ENCODE results near the gene SMARCA2.
"Not testable (repeated sequence)": the region's sequence is repeated elsewhere in the genome, so short reads cannot be mapped to it uniquely, and the experiment has no call there.

Gene SMARCA2

DNA sequence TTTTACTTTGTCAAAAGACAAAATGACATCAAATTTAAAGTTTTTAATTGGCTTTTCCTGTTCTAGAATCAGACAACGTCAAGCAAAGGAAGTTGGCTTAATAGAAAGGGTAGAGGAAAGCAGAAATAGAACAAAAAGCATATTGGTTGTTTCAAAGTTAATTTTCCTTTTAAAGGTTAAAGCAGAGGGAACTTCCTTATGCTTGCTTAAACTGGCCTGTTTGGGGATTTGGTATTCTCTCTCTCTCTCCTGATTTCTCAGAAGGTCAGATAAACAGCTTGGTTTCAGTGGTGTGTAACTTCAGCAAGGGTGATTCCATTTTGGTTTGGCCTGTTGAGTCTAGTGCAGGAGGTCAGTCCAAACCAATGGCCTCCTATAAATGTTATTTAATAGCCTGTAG is 127.1 kb downstream of the SMARCA2 start:
- no peak for DNase-seq (ENCODE audit: low spot score)

GRCh38 chr9:2144619-2145018 is 129.5 kb downstream of the SMARCA2 start:
- no peak for DNase-seq (ENCODE audit: low spot score)

DNA sequence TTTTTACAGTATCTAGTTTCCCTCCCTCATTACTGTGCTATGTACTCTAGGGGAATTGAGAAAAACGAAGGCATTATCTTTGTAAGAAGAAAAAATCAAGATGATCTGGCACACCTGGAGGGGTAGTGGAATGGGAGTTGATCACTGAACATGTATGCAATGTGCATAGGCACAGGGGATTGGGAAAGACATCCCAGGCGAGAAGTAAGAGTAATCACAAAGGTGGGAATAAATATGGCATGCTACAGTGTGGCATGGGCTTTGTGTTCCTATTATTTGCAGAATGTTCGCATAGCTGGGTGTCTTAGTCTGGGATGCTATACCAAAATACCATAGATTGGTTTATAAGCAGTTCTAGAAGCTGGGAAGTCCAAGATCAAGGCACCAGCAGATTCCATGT is 130.6 kb downstream of the SMARCA2 start:
- no peak for DNase-seq (ENCODE audit: low spot score)

- DNase-seq (ENCODE audit: low spot score): not testable (repeated sequence)
Measured at GRCh38 chr9:2146700-2147099, 131.6 kb downstream of the SMARCA2 start.

GRCh38 chr9:2150338-2150737 is 135.2 kb downstream of the SMARCA2 start:
- no peak for DNase-seq (ENCODE audit: low spot score)

DNA sequence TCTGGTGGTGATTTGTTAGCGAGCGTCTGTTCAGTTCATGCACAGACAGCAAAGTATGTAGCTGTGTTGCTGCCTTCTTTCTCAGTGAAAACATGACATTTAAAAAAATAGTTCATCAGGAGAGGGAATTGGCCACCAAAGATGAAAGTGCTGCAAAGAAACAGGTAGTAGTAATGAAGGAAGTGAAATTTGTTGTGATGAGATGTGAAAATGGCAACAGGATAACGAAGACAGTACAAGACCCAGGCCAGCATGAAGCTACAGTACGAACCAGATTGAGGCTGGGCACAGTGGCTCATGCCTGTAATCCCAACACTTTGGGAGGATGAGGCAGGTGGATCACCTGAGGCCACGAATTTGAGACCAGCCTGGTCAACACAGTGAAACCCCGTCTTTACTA is 136.0 kb downstream of the SMARCA2 start:
- DNase-seq (ENCODE audit: low spot score): no peak

DNA sequence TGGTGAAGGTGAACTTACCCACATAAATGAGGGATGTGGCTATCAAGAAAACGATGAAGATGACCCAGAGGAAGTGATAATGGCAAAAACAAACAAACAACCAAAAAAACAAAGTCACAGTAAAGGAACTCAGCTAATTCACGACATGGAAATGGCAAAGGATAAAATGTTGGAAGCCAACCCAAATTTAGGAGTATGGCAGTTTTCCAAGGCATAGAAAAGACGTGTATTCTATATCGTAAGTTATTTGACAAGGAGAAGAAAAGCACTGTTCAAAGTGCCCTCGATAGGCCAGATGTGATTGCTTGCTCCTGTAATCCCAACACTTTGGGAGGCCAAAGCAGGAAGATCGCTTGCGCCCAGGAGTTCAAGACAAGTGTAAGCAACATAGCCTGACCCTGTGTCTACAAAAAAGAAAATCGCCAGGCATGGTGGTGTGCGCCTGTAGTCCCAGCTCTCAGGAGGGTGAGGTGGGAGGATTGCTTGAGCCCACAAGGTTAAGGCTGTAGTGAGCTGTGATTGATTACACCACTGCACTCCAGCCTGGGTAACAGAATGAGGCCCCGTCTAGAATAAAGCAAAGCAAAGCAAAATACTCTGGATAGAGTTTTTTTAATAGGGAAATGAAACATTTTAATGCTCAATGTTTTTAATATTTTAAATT is 138.0 kb downstream of the SMARCA2 start:
- DNase-seq (ENCODE audit: low spot score): no peak

DNA sequence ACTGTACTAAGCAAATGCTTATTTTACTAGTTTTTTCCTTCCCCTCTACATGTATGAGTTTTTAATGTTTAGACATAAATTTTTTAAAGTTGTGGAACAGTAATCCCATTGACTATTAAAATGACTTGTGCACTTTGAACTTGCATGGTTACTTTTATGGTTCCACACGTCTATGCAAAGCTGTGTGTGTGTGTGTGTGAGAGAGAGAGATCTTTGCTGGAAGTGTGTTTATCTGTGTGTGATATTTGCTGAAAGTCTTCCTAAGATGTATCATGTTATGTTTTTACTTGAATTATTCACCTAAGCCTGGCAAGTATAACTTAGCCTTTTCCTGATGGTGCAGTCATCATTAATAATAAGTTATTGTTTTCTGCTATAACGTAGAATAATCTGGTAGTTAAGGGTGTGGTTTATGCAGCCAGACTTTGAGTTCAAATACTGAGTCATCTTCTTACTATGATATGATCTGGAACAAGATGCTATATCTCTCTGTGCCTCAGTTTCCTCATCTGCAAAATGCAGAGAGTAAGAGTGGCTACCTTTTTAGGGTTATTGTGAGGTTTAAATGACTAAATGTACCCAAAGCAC is 138.6 kb downstream of the SMARCA2 start:
- DNase-seq (ENCODE audit: low spot score): no peak

DNA sequence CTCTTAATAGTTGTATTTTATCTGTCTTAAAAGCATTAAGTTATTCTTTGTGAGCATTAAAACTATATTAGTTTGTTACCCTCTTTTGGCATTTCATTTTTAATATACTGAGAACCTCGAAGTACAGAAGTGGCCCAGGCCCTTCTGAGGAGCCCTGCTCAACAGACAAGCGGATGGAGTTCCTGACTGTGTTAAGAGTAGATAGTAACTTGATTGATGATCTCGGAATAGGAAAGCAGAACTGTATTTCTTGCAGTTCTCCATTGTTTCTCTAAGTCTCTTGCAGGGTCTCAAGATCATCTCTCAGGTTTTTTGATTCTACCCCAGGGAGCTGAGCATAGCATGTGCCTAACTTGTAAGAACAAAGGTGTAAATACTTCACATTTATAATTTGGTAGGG is 139.6 kb downstream of the SMARCA2 start:
- no peak for DNase-seq (ENCODE audit: low spot score)

DNA sequence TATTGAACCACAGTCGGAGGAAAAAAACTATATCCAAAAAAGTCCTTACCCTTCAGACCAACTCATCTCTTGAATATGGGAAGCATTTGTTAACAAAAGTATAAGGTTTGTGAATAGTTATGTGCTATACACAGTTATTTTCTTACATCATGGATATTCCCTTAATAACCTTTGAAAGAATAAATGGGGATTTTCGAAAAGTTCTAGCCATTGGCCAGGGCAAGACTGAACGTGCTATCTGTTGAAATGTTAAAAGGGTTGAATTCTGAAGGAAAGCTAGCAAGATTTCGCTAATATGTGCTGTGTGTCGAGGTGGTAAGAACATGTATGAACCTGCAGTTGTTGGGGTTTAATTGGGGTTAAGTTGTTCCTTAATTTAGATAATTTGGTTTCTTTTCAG is 140.8 kb downstream of the SMARCA2 start:
- no peak for DNase-seq (ENCODE audit: low spot score)

GRCh38 chr9:2157277-2158110 is 142.3 kb downstream of the SMARCA2 start:
- peak; percentile 52 for DNase-seq (ENCODE audit: low spot score)

- peak; percentile 57 for DNase-seq (ENCODE audit: low spot score)
Measured at GRCh38 chr9:2158111-2158610, 143.0 kb downstream of the SMARCA2 start.

- DNase-seq (ENCODE audit: low spot score): peak; percentile 14
Measured at GRCh38 chr9:2158766-2159430, 143.8 kb downstream of the SMARCA2 start.

DNA sequence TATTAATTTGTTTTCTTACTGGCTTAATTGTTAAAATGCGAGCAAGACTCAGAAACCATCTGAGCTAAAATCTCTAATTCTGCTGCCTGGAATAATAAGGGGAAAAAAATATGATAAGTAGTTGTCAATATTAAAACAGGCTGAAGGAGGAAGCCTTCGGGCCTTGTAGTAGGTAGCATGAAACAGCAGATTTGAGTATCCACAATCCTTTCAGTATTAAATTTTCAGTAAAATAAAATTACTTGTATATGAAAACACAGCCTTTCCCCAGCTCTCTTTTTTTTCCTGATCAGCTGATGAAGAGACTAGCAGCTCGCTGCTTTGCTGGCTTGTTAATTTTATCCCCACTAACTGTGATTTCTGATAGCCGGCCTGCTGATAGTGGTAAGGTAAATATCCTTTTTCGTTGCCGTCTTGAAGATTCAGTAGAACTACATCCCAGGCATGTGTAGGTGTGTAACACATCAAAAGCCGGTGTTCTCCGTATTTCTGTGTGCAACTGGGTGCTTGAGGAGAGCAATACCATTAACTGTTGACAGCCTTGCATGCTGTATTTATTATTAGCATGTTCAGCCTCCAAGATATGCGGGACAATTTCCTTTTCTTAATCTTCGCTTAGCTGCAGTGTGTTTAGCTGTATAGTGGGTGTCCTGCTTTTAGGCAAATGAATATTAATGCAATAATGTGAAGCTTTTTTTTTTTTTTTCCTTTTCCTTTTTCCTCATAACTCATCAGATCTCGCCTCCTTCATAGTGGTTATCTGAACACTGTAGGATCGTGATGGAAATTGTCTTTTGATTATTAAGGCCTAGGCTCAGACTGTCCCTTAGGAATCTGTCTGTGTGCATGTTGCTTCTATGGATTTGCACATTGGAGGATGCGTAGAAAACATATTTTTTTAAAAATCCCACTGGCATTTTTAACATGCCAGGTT is 144.6 kb downstream of the SMARCA2 start:
- peak; percentile 55 for DNase-seq (ENCODE audit: low spot score)

DNA sequence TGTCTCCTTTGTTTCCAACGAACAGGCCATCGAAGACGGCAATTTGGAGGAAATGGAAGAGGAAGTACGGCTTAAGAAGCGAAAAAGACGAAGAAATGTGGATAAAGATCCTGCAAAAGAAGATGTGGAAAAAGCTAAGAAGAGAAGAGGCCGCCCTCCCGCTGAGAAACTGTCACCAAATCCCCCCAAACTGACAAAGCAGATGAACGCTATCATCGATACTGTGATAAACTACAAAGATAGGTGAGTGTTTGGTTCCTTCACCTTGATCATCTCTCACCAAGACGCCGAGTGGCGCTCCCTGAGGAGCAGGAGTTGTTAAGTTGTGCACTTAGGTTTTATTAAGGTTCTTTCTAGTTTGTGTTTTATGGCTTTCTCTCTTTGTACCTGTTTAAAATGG is 146.5 kb downstream of the SMARCA2 start:
- no peak for DNase-seq (ENCODE audit: low spot score)

GRCh38 chr9:2163231-2163885 is 148.2 kb downstream of the SMARCA2 start:
- DNase-seq (ENCODE audit: low spot score): no peak

- DNase-seq (ENCODE audit: low spot score): no peak
Measured at GRCh38 chr9:2164268-2164667, 149.1 kb downstream of the SMARCA2 start.

GRCh38 chr9:2166203-2166602 is 151.1 kb downstream of the SMARCA2 start:
- DNase-seq (ENCODE audit: low spot score): no peak

DNA sequence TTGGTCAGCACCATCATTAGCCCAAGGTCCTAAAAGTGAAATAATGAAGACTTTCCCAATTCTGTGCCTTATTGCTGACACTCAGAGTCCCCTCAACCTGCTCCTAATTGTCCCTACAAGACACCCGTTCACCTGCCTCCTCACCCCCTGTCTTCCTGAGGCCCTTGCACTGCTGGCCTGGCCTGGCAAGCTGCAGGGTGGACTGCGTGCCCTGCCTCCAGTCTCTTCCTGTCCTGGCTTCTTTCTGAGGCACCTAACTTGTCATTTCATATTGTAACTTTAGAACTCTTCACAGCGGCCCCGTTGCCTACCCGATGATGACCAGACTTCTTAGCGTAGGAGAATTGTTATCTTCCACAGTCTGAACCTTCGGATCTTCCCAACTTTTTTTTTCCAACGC is 153.9 kb downstream of the SMARCA2 start:
- no peak for DNase-seq (ENCODE audit: low spot score)

DNA sequence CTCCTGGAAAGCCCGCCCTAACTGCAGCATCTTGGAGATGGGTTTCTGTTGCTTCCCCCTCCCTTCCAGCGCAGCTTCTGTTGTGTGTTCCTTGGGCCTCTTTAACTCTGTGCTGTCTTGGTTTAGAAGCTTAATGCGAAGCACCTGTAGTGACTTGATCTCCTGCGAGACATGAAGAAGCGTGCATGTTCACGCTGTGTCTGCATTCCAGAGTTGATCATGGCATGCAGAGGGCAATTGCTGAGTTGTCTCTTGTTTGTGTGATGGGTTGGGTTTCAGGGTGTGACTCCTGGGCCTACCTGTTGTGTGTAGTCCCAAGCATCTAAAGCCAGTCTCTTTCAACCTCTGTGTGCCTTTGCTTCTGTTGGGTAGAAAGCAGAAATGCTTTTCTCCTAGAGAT is 155.6 kb downstream of the SMARCA2 start:
- no peak for DNase-seq (ENCODE audit: low spot score)

DNA sequence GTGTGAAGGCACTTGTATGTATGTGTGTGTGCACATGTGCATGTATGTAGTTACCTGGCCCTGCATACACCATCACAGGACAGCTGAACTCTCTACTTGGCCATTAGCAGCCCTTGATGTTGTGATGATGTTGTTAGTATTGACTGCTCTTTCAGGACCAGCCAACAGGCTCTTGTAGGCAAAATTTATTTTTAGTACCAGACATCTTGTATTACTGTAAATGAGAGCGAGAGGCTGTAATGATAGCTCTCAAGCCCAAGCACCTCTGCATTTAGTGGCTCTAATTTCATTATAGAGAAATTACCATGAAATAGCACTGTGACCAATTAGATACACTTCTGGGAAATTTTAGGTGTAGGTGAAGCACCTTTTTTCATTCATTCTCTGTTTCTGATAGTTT is 158.0 kb downstream of the SMARCA2 start:
- DNase-seq (ENCODE audit: low spot score): no peak
